Ovary (tissue), 9 donors: ENCODE data around the gene XYLT1. TPM values are rescaled to one million over a fixed set of nuclear protein-coding genes. Genes with fewer than 3 reads are reported as not detected.

Source experiments
- DNase-seq, 5 donors: peaks; one replicate each; pipeline ENCODE4 v3.0.0-alpha.2; 2019 to 2020
- H3K27ac ChIP-seq, 2 donors: fragments of 200-600 bp; one replicate each; pipeline versions ENCODE4 v1.5.1 to v1.8.0; 2019 to 2022
- H3K27me3 ChIP-seq: fragments of 200-600 bp; one replicate; pipeline ENCODE4 v1.8.0; 2022
- H3K36me3 ChIP-seq: fragments of 200-600 bp; sonication (generic); one replicate; pipeline ENCODE4 v1.5.1; 2019
- H3K4me1 ChIP-seq: one replicate; pipeline ENCODE4 v1.8.1; 2013; ENCODE audit warnings: mild to moderate bottlenecking, moderate library complexity; ENCODE audit not compliant: insufficient read depth
- H3K4me3 ChIP-seq: fragments of 200-600 bp; sonication (generic); one replicate; pipeline ENCODE4 v1.5.1; 2017
- H3K9me3 ChIP-seq, 2 donors: fragments of 200-600 bp in 1 of 2; sonication (generic) in 1 of 2; one replicate each; pipeline versions ENCODE4 v1.5.1 to v1.8.1; 2013 to 2019; ENCODE audit warnings: mild to moderate bottlenecking in 1 of 2, moderate library complexity in 1 of 2
- CTCF ChIP-seq, 3 donors: fragments of 450-650 bp in 2 of 3; fragments of 200-600 bp in 1 of 3; IDR thresholded peaks; one replicate each; pipeline versions ENCODE4 v1.5.1 to v1.8.0; 2016 to 2022; ENCODE audit warnings: antibody characterized with exemption in 3 of 3, mild to moderate bottlenecking in 1 of 3
- EP300 ChIP-seq: sonication (generic); formaldehyde crosslinking; IDR thresholded peaks from one replicate; pipeline ENCODE4 v1.6.1; 2017; ENCODE audit warnings: antibody characterized with exemption
- POLR2A ChIP-seq: fragments of 450-650 bp; IDR thresholded peaks from one replicate; pipeline ENCODE4 v1.6.1; 2017; ENCODE audit warnings: antibody characterized with exemption, mild to moderate bottlenecking, moderate library complexity
- WGBS, 3 donors: extraction: QIAGEN DNeasy Blood & Tissue Kit in 1 of 3; methylation state at CpG; one replicate each; pipeline versions ENCODE4 v1.1.5 to v1.1.7; 2013 to 2017; 5-methylcytosine and 5-hydroxymethylcytosine counted together
- intact Hi-C, 4 donors: fragments of 100-400 bp; cut with DNase I; formaldehyde crosslinking; loops; one replicate each; pipeline versions ENCODE4 v1.11.0 to v1.15.1; 2022 to 2023
- polyA plus RNA-seq, 2 donors: library from polyadenylated mRNA; stranded (reverse); fragments of 200-250 nt in 1 of 2; fragments of 350-450 nt in 1 of 2; fragmentation: Illumina TruSeq in 1 of 2; extraction: RNeasy Lipid Tissue Mini Kit (QIAGEN cat#74804) in 1 of 2; gene quantifications; one replicate each; pipeline ENCODE4 v1.2.3, GENCODE V29; 2013 to 2014
- total RNA-seq, 7 donors: library from RNA; depleted of rRNA in 2 of 7; stranded (reverse); fragments of >200 nt in 2 of 7; fragmentation: NEBNext Ultra II Directional in 3 of 7; extraction: Animal tissue kit (Norgen Biotek cat#: 25700) in 3 of 7; gene quantifications; one replicate each; pipeline versions ENCODE4 v1.1.0 to v1.2.4, GENCODE V29; 2016 to 2023
- donor health status: DM: no; HTN: no; CAD: no; lungs with moderate emphysema.
- donor health status: DM: no; HTN: no; CAD: no.
- donor health status: Bipolar disorder and iron deficiency.
- donor health status: DM: yes; HTN: yes; CAD: no.
- donor health status: DM: no; HTN: no; CAD: no.
- donor health status: DM: yes; HTN: yes; CAD: no.

XYLT1 gene
- total and polyA plus RNA-seq, 9 donors, result 3.2 to 38.0 (median 17.3) TPM

GRCh38 chr16:17469011-17469740 lies 1.6 kb downstream of the XYLT1 start:
- Histone ChIP-seq H3K27ac (no peak overlapping the region), H3K4me1 (no peaks in the 10 kb centered on the region), H3K27me3 (no peaks in the 10 kb centered on the region), H3K9me3 (no peaks in the 10 kb centered on the region), H3K4me3 (peak overlapping the region; percentile 70), H3K36me3 (no peaks in the 10 kb centered on the region)
- TF ChIP-seq CTCF (IDR thresholded peaks at IDR 0.05) (no peak), POLR2A (no peak), EP300 (no peak)
- 32 to 39% (median 32%) methylated on average over 18 of the region's 18 CpGs for WGBS, 3 donors
- intact Hi-C loops, result loop anchor here in 2 of 4 donors (5.0 to 10.0 kb wide), 5 partner anchors 124 to 254 kb away; no protein-coding TSS in a partner anchor
- peak in 1 of 5 donors; percentile 27 for DNase-seq

- intact Hi-C loops, result loop anchor here in 2 of 4 donors (5.0 to 10.0 kb wide), 5 partner anchors 124 to 254 kb away; no protein-coding TSS in a partner anchor
- H3K4me3 ChIP-seq, result peak overlapping the region; percentile 70
- H3K27me3 ChIP-seq, result no peaks in the 10 kb centered on the region
- TF ChIP-seq POLR2A, result no peak
- no peak for TF ChIP-seq EP300
- no peak for TF ChIP-seq CTCF (IDR thresholded peaks at IDR 0.05)
- 49 to 56% (median 56%) methylated on average over 7 of the region's 7 CpGs for WGBS, 3 donors
- H3K36me3 ChIP-seq, result no peaks in the 10 kb centered on the region
- no peaks in the 10 kb centered on the region for H3K9me3 ChIP-seq
- H3K4me1 ChIP-seq, result no peaks in the 10 kb centered on the region
- H3K27ac ChIP-seq, result no peak overlapping the region
- no peak for DNase-seq
These were observed 2.1 kb downstream of the XYLT1 start for GRCh38 chr16:17468611-17469010.

- H3K27ac ChIP-seq, result no peak overlapping the region
- no peaks in the 10 kb centered on the region for H3K36me3 ChIP-seq
- no peaks in the 10 kb centered on the region for H3K27me3 ChIP-seq
- intact Hi-C loops, result loop anchor here in 2 of 4 donors (5.0 to 10.0 kb wide), 5 partner anchors 123 to 253 kb away; no protein-coding TSS in a partner anchor
- 25 to 26% (median 26%) methylated on average over 6 of the region's 6 CpGs for WGBS, 3 donors
- peak overlapping the region; percentile 70 for H3K4me3 ChIP-seq
- TF ChIP-seq EP300 (no peak), CTCF (IDR thresholded peaks at IDR 0.05) (peak in 2 of 3 donors; percentile 38 to 59)
- H3K4me1 ChIP-seq, result no peaks in the 10 kb centered on the region
- DNase-seq, result peak; percentile 66 to 81 (median 77)
- H3K9me3 ChIP-seq, result no peaks in the 10 kb centered on the region
These were observed 2.7 kb downstream of the XYLT1 start for GRCh38 chr16:17467923-17468540.

GRCh38 chr16:17466876-17467275 lies 3.9 kb downstream of the XYLT1 start:
- no peaks in the 10 kb centered on the region for H3K36me3 ChIP-seq
- intact Hi-C loops, result loop anchor here in 2 of 4 donors (5.0 to 10.0 kb wide), 5 partner anchors 122 to 252 kb away; no protein-coding TSS in a partner anchor
- H3K9me3 ChIP-seq, result no peaks in the 10 kb centered on the region
- H3K4me3 ChIP-seq, result no peak overlapping the region
- 82 to 88% (median 84%) methylated on average over 8 of the region's 8 CpGs for WGBS, 3 donors
- DNase-seq, result no peak
- no peak overlapping the region for H3K27ac ChIP-seq
- no peaks in the 10 kb centered on the region for H3K4me1 ChIP-seq
- TF ChIP-seq EP300, result no peak
- H3K27me3 ChIP-seq, result no peaks in the 10 kb centered on the region
